Thyroid gland (tissue), 4 donors: ENCODE measurements around the gene TBX21. TPM values are rescaled to one million over a fixed set of nuclear protein-coding genes. Genes with fewer than 3 reads are reported as not detected.

Experiments used
- DNase-seq, 2 donors: peaks; one replicate each; pipeline ENCODE4 v3.0.0-alpha.2; 2019
- H3K27ac ChIP-seq, 3 donors: fragments of 200-600 bp; sonication (generic); 1 replicate in 2 of 3; 2 replicates in 1 of 3; pipeline ENCODE4 v1.5.1; 2016 to 2019; ENCODE audit warnings: mild to moderate bottlenecking in 1 of 3, moderate library complexity in 1 of 3
- H3K27me3 ChIP-seq: fragments of 200-600 bp; sonication (generic); one replicate; pipeline ENCODE4 v1.5.1; 2019
- H3K36me3 ChIP-seq, 2 donors: fragments of 200-600 bp; sonication (generic); one replicate each; pipeline ENCODE4 v1.5.1; 2016 to 2019
- H3K4me1 ChIP-seq, 2 donors: fragments of 200-600 bp; sonication (generic); one replicate each; pipeline ENCODE4 v1.5.1; 2017 to 2019
- H3K4me3 ChIP-seq, 3 donors: fragments of 200-600 bp; sonication (generic); replicated peaks in 1 of 3; 1 replicate in 2 of 3; 2 replicates in 1 of 3; pipeline ENCODE4 v1.5.1; 2016; ENCODE audit warnings: mild to moderate bottlenecking in 1 of 3
- H3K9me3 ChIP-seq: fragments of 200-600 bp; sonication (generic); one replicate; pipeline ENCODE4 v1.5.1; 2017
- CTCF ChIP-seq, 6 experiments: fragments of 200-600 bp in 3 of 6; fragments of 450-650 bp in 3 of 6; sonication (generic) in 3 of 6; IDR thresholded peaks; one replicate each; pipeline ENCODE4 v1.5.1; 2016 to 2019; ENCODE audit warnings: antibody characterized with exemption in 6 of 6, mild to moderate bottlenecking in 2 of 6, inconsistent platforms in 1 of 6, moderate library complexity in 1 of 6
- POLR2A ChIP-seq, 2 donors: fragments of 450-650 bp; IDR thresholded peaks; one replicate each; pipeline ENCODE4 v1.6.1; 2017; ENCODE audit warnings: antibody characterized with exemption in 2 of 2, mild to moderate bottlenecking in 2 of 2, moderate library complexity in 1 of 2
- WGBS, 2 donors: methylation state at CpG; one replicate each; pipeline ENCODE4 v1.1.5; 2017; 5-methylcytosine and 5-hydroxymethylcytosine counted together
- intact Hi-C: fragments of 100-400 bp; cut with DNase I; formaldehyde crosslinking; loops from one replicate; pipeline ENCODE4 v1.15.1; 2023
- total RNA-seq, 4 donors: library from RNA; depleted of rRNA; stranded (reverse); fragments of >200 nt; gene quantifications; one replicate each; pipeline ENCODE4 v1.2.3, GENCODE V29; 2016

The TBX21 gene
- total RNA-seq, 4 donors from 2014 or later: 0.40 to 2.9 (median 0.87) TPM

GRCh38 chr17:47699536-47699840 is 33.5 kb upstream of the TBX21 start:
- TF ChIP-seq POLR2A (IDR thresholded peaks at IDR 0.05) (no peak), CTCF (IDR thresholded peaks at IDR 0.05) (no peak)
- H3K4me3 ChIP-seq: no peak overlapping the region
- 97 to 100% methylated on average over 4 of the region's 4 CpGs for WGBS, 2 donors
- peaks cover 7% of the 10 kb centered on the region in 2 donors for H3K4me1 ChIP-seq
- H3K9me3 ChIP-seq: no peaks in the 10 kb centered on the region
- H3K36me3 ChIP-seq: peaks cover 0 to 3% of the 10 kb centered on the region in 2 donors
- no peaks in the 10 kb centered on the region for H3K27me3 ChIP-seq
- no peak for DNase-seq
- intact Hi-C loops: loop anchor here (10.0 kb wide), 1 partner anchor 195 kb away; the partner anchor contains the start of gene SP2
- H3K27ac ChIP-seq: no peak overlapping the region

GRCh38 chr17:47700471-47701449 is 32.3 kb upstream of the TBX21 start:
- WGBS, 2 donors: 87 to 93% methylated on average over 11 to 13 of the region's 13 CpGs
- peaks cover 0 to 3% of the 10 kb centered on the region in 2 donors for H3K36me3 ChIP-seq
- H3K4me1 ChIP-seq: no peaks in the 10 kb centered on the region
- H3K9me3 ChIP-seq: no peaks in the 10 kb centered on the region
- intact Hi-C loops: no loop called here
- no peak for DNase-seq
- no peak overlapping the region for H3K4me3 ChIP-seq
- H3K27me3 ChIP-seq: no peaks in the 10 kb centered on the region
- no peak overlapping the region for H3K27ac ChIP-seq
- no peak for TF ChIP-seq CTCF (IDR thresholded peaks at IDR 0.05)
- TF ChIP-seq POLR2A (IDR thresholded peaks at IDR 0.05): no peak

GRCh38 chr17:47701608-47702007 is 31.4 kb upstream of the TBX21 start:
- H3K4me3 ChIP-seq: no peak overlapping the region
- no peak for TF ChIP-seq CTCF (IDR thresholded peaks at IDR 0.05)
- no peaks in the 10 kb centered on the region for H3K27me3 ChIP-seq
- no peaks in the 10 kb centered on the region for H3K9me3 ChIP-seq
- intact Hi-C loops: no loop called here
- peaks cover 0 to 3% of the 10 kb centered on the region in 2 donors for H3K36me3 ChIP-seq
- H3K27ac ChIP-seq: no peak overlapping the region
- no peak for DNase-seq
- no peaks in the 10 kb centered on the region for H3K4me1 ChIP-seq
- WGBS, 2 donors: 80 to 90% methylated on average over 4 of the region's 4 CpGs

- Histone ChIP-seq H3K27ac (no peak overlapping the region), H3K27me3 (no peaks in the 10 kb centered on the region), H3K4me3 (no peak overlapping the region), H3K36me3 (peaks cover 0 to 3% of the 10 kb centered on the region in 2 donors), H3K9me3 (no peaks in the 10 kb centered on the region), H3K4me1 (no peaks in the 10 kb centered on the region)
- TF ChIP-seq POLR2A (IDR thresholded peaks at IDR 0.05): no peak
- TF ChIP-seq CTCF (IDR thresholded peaks at IDR 0.05): no peak
- WGBS, 2 donors: 88 to 90% methylated on average over 12 of the region's 12 CpGs
- intact Hi-C loops: no loop called here
- DNase-seq: no peak
Observed at GRCh38 chr17:47702391-47702995, 30.5 kb upstream of the TBX21 start.

GRCh38 chr17:47703191-47703591 is 29.8 kb upstream of the TBX21 start:
- DNase-seq: no peak
- TF ChIP-seq CTCF (IDR thresholded peaks at IDR 0.05) (no peak), POLR2A (IDR thresholded peaks at IDR 0.05) (no peak)
- H3K36me3 ChIP-seq: peaks cover 0 to 3% of the 10 kb centered on the region in 2 donors
- 69 to 80% methylated on average over 14 to 15 of the region's 15 CpGs for WGBS, 2 donors
- no peaks in the 10 kb centered on the region for H3K4me1 ChIP-seq
- no peaks in the 10 kb centered on the region for H3K9me3 ChIP-seq
- no peak overlapping the region for H3K27ac ChIP-seq
- no peaks in the 10 kb centered on the region for H3K27me3 ChIP-seq
- H3K4me3 ChIP-seq: no peak overlapping the region
- intact Hi-C loops: no loop called here
